SK-N-SH treated with all-trans-retinoic acid at 6 μM for 48 hours (cell line): ENCODE data around the gene NCKAP5.

Experiments used
- ESRRG ChIP-seq: fragments of 250-450 bp; sonication (Bioruptor Pico); IDR thresholded peaks from 2 replicates; pipeline ENCODE4 v1.6.1; 2021; ENCODE audit warnings: mild to moderate bottlenecking
- OSR1 ChIP-seq: fragments of 250-450 bp; sonication (Bioruptor Pico); IDR thresholded peaks from 2 replicates; pipeline ENCODE4 v1.8.0; 2022; ENCODE audit warnings: moderate library complexity, mild to moderate bottlenecking, inconsistent platforms
- PPARA ChIP-seq: fragments of 250-450 bp; sonication (Bioruptor Pico); IDR thresholded peaks from 2 replicates; pipeline ENCODE4 v1.5.0; 2020; ENCODE audit warnings: mild to moderate bottlenecking, borderline replicate concordance
- SNAI2 ChIP-seq: fragments of 250-450 bp; sonication (Bioruptor Pico); IDR thresholded peaks from 2 replicates; pipeline ENCODE4 v1.5.0; 2020; ENCODE audit warnings: mild to moderate bottlenecking, moderate library complexity
- TOX ChIP-seq: fragments of 250-450 bp; sonication (Bioruptor Pico); IDR thresholded peaks from 2 replicates; pipeline ENCODE4 v1.8.0; 2021; ENCODE audit warnings: mild to moderate bottlenecking, moderate library complexity, borderline replicate concordance
- ZC3H10 ChIP-seq: fragments of 250-450 bp; sonication (Bioruptor Pico); IDR thresholded peaks from 2 replicates; pipeline ENCODE4 v1.5.1; 2021; ENCODE audit warnings: mild to moderate bottlenecking, moderate library complexity
- ZFP3 ChIP-seq: fragments of 250-450 bp; sonication (Bioruptor Pico); IDR thresholded peaks from 2 replicates; pipeline ENCODE4 v1.5.0; 2020; ENCODE audit warnings: mild to moderate bottlenecking, moderate library complexity
- ZNF565 ChIP-seq: fragments of 450-650 bp; formaldehyde crosslinking; conservative IDR thresholded peaks from 2 replicates; pipeline ENCODE4 v1.5.0; 2020; ENCODE audit warnings: low read depth, mild to moderate bottlenecking, moderate library complexity
- TF ChIP-seq, protein P1 (sequence below): fragments of 250-450 bp; sonication (Bioruptor Pico); IDR thresholded peaks from 2 replicates; pipeline ENCODE4 v1.8.0; 2020; ENCODE audit warnings: mild to moderate bottlenecking, moderate library complexity, borderline replicate concordance
- TF ChIP-seq, protein P2 (sequence below): fragments of 250-450 bp; sonication (Bioruptor Pico); IDR thresholded peaks from 2 replicates; pipeline ENCODE4 v1.5.1; 2021; ENCODE audit warnings: mild to moderate bottlenecking, moderate library complexity

DNA sequence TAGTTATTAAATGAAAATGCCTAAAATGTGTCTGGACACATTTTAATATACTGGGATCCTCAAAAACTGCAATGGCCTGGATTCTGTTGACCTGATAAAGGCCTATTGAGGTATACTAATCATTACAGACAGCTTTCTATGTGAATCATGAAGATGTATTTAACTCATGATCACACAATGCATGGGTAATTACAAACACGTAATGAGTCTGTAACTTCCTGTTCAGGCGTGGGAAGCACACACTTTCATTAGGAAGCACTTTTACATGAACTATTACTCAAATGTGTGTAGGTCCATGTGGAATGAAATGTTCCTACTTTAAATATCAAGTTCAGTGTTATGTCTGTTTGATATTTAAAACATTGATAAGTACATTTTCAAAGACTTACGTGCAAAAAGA, 108.7 kb downstream of the NCKAP5 start:
- no peak for TF ChIP-seq PPARA (CRISPR knock-in tag)
- no peak for TF ChIP-seq ZNF565 (CRISPR knock-in tag)
- no peak for TF ChIP-seq TOX (CRISPR knock-in tag)
- TF ChIP-seq OSR1: no peak
- TF ChIP-seq, protein P1, sequence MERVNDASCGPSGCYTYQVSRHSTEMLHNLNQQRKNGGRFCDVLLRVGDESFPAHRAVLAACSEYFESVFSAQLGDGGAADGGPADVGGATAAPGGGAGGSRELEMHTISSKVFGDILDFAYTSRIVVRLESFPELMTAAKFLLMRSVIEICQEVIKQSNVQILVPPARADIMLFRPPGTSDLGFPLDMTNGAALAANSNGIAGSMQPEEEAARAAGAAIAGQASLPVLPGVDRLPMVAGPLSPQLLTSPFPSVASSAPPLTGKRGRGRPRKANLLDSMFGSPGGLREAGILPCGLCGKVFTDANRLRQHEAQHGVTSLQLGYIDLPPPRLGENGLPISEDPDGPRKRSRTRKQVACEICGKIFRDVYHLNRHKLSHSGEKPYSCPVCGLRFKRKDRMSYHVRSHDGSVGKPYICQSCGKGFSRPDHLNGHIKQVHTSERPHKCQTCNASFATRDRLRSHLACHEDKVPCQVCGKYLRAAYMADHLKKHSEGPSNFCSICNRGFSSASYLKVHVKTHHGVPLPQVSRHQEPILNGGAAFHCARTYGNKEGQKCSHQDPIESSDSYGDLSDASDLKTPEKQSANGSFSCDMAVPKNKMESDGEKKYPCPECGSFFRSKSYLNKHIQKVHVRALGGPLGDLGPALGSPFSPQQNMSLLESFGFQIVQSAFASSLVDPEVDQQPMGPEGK (CRISPR knock-in tag): no peak
- no peak for TF ChIP-seq SNAI2 (CRISPR knock-in tag)
- TF ChIP-seq, protein P2, sequence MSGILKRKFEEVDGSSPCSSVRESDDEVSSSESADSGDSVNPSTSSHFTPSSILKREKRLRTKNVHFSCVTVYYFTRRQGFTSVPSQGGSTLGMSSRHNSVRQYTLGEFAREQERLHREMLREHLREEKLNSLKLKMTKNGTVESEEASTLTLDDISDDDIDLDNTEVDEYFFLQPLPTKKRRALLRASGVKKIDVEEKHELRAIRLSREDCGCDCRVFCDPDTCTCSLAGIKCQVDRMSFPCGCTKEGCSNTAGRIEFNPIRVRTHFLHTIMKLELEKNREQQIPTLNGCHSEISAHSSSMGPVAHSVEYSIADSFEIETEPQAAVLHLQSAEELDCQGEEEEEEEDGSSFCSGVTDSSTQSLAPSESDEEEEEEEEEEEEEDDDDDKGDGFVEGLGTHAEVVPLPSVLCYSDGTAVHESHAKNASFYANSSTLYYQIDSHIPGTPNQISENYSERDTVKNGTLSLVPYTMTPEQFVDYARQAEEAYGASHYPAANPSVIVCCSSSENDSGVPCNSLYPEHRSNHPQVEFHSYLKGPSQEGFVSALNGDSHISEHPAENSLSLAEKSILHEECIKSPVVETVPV: no peak
- no peak for TF ChIP-seq ESRRG (CRISPR knock-in tag)
- TF ChIP-seq ZFP3 (CRISPR knock-in tag): no peak
- TF ChIP-seq ZC3H10: no peak
